ENCODE results near the gene SDR39U1.

DNA sequence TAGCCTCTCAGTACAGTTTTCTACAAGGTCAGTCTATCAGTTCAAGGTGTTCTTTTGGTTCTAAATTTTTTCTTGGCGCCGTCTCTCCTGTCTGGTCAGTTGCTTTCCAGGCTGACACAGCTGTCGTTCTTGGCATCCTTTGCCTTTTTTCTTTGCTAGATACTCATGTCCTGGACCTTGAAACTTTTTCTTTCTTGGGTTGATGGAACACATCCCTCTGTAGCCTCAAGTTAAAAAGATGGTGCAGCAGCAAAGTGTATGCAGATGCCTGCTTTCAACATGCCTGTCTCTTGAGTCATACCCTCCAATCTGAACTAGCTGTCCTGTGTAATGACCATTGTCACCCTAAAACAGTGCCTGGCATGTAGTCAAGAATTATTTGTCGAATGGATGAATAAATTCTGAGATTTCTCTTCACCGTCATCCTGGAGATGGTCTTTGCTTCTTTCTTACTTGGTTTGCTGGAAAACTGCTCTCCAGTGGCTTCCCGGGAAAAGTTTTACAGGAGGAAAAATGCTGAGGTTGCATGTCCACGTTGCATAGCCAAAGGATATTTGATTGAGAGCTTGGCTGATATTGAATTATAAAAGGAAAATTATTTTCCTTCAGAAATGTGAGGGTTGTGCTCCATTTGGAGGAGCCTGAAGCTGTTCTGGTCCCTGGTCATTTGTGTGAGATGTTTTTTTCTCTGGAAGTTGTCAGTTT, 39.1 kb downstream of the SDR39U1 start:
- no peak for TF ChIP-seq EZH2phosphoT487 (IDR thresholded peaks at IDR 0.05; ENCODE audit: borderline replicate concordance, low read length)
- TF ChIP-seq, protein P1, sequence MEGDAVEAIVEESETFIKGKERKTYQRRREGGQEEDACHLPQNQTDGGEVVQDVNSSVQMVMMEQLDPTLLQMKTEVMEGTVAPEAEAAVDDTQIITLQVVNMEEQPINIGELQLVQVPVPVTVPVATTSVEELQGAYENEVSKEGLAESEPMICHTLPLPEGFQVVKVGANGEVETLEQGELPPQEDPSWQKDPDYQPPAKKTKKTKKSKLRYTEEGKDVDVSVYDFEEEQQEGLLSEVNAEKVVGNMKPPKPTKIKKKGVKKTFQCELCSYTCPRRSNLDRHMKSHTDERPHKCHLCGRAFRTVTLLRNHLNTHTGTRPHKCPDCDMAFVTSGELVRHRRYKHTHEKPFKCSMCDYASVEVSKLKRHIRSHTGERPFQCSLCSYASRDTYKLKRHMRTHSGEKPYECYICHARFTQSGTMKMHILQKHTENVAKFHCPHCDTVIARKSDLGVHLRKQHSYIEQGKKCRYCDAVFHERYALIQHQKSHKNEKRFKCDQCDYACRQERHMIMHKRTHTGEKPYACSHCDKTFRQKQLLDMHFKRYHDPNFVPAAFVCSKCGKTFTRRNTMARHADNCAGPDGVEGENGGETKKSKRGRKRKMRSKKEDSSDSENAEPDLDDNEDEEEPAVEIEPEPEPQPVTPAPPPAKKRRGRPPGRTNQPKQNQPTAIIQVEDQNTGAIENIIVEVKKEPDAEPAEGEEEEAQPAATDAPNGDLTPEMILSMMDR (IDR thresholded peaks at IDR 0.05; ENCODE audit: low read depth, low read length, poor library complexity, severe bottlenecking), result no peak
